Measurements from ENCODE around the gene MAD1L1.

The MAD1L1 gene

DNA sequence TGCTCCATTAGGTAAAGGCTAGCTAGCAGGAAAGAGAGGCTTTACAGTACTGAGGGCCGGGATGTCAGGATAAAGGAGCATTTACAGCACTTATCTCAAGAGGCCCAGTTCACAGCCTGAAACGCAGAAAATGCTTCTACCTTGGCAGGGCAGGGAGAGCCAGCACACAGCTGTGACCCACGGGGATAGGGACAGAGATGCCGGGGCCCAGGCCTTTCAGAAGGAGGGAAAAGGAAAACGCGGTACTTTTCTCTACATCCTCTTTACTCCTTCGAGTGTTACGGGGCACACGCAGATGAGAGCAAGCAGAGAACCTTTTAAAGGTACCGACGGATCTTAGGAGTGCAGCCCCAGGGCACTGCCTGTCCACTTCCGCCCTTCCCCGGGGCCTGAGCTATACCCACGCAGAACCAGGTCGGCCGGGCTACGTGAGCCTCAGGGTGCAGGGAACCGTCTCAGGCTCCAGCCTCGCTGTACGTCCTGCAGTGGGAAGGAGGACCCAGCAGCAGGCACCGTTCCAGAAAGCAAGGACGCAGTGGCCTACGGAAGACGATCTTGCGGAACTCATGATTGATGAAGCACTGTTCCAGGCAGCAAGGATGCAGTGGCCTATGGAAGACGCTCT is 330.4 kb downstream of the MAD1L1 start:
- H3K4me3 ChIP-seq (ENCODE audit: low read length in 2 of 2) = no peak overlapping the region
- no peak overlapping the region for H3K9ac ChIP-seq (ENCODE audit: low read length in 2 of 2)
- H3K36me3 ChIP-seq (ENCODE audit: control insufficient read depth in 2 of 2, insufficient read depth in 2 of 2, low read length in 2 of 2) = peaks cover 0 to 4% of the 10 kb centered on the region in 2 donors
- H3K4me1 ChIP-seq (ENCODE audit: control insufficient read depth, insufficient read depth, low read length) = no peaks in the 10 kb centered on the region
- H3K9me3 ChIP-seq (ENCODE audit: control insufficient read depth in 2 of 2, low read length in 2 of 2) = no peaks in the 10 kb centered on the region
- no peak overlapping the region for H3K27ac ChIP-seq (ENCODE audit: low read length)
- H3K27me3 ChIP-seq (ENCODE audit: control insufficient read depth in 1 of 2, insufficient read depth in 2 of 2, low read length in 2 of 2) = no peaks in the 10 kb centered on the region

DNA sequence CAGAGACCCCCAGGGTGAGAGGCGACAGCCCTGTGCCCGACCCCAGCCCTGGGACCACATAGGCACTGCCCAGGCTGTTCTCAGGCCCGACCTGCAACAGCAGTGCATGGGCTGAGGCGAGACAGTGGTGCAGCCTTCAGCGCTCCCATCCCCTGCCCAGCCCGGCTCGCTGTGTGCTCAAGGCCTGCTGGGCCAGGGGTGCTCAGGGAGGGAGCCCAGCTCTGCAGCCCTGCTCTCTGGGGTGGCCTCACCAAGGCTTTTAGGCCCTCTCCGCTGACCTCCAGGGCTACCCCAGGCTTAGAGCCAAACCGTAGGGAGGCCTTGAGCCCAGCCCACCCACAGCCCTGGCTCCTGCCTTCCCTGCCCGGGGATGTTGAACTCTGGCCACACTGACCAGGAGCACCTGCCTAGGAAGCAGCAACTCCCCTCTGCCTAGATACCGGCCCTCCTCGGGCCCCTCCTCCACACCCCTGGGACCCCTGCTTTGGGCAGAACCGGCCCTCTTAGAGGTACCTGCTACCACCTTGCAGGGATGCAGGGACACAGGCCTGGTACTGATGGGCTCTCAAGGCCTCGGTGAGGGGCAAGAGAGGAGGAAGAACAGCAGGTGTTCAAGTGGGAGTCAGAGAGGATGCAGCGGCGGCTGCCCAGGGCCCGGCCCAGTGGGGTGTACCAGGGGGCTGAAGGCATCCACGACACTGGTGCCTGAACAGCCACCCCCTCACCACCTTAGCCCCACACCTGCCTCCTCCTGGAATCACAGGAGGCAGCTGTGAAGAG is 331.1 kb downstream of the MAD1L1 start:
- Histone ChIP-seq H3K4me3 (ENCODE audit: low read length in 2 of 2) (no peak overlapping the region), H3K9me3 (ENCODE audit: control insufficient read depth in 2 of 2, low read length in 2 of 2) (no peaks in the 10 kb centered on the region), H3K27ac (ENCODE audit: low read length) (no peak overlapping the region), H3K4me1 (ENCODE audit: control insufficient read depth, insufficient read depth, low read length) (no peaks in the 10 kb centered on the region), H3K9ac (ENCODE audit: low read length in 2 of 2) (no peak overlapping the region), H3K36me3 (ENCODE audit: control insufficient read depth in 2 of 2, insufficient read depth in 2 of 2, low read length in 2 of 2) (peaks cover 0 to 4% of the 10 kb centered on the region in 2 donors), H3K27me3 (ENCODE audit: control insufficient read depth in 1 of 2, insufficient read depth in 2 of 2, low read length in 2 of 2) (no peaks in the 10 kb centered on the region)

DNA sequence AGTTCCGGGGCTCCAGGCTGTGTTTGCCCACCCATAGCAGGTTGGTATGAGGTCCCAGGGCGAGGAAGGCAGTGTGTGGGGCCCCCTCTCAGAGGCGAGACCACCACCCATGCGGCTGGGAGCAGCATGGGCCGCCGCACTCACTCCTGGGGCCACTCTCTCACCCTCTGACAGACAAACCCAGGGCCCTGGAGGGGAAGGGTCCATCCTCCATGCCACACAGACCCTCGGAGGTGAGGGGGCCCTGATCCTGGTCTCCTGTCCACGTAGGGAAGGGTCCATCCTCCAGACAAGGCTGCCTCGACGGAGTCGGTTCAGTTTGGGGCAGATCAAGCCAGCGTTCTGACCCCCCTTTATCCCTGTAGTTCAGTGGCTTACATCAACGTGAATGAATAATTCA is 331.9 kb downstream of the MAD1L1 start:
- H3K4me1 ChIP-seq (ENCODE audit: control insufficient read depth, insufficient read depth, low read length) = no peaks in the 10 kb centered on the region
- no peak overlapping the region for H3K27ac ChIP-seq (ENCODE audit: low read length)
- H3K27me3 ChIP-seq (ENCODE audit: control insufficient read depth in 1 of 2, insufficient read depth in 2 of 2, low read length in 2 of 2) = no peaks in the 10 kb centered on the region
- H3K4me3 ChIP-seq (ENCODE audit: low read length in 2 of 2) = no peak overlapping the region
- H3K9ac ChIP-seq (ENCODE audit: low read length in 2 of 2) = no peak overlapping the region
- no peaks in the 10 kb centered on the region for H3K9me3 ChIP-seq (ENCODE audit: control insufficient read depth in 2 of 2, low read length in 2 of 2)
- H3K36me3 ChIP-seq (ENCODE audit: control insufficient read depth in 2 of 2, insufficient read depth in 2 of 2, low read length in 2 of 2) = peaks cover 0 to 4% of the 10 kb centered on the region in 2 donors

DNA sequence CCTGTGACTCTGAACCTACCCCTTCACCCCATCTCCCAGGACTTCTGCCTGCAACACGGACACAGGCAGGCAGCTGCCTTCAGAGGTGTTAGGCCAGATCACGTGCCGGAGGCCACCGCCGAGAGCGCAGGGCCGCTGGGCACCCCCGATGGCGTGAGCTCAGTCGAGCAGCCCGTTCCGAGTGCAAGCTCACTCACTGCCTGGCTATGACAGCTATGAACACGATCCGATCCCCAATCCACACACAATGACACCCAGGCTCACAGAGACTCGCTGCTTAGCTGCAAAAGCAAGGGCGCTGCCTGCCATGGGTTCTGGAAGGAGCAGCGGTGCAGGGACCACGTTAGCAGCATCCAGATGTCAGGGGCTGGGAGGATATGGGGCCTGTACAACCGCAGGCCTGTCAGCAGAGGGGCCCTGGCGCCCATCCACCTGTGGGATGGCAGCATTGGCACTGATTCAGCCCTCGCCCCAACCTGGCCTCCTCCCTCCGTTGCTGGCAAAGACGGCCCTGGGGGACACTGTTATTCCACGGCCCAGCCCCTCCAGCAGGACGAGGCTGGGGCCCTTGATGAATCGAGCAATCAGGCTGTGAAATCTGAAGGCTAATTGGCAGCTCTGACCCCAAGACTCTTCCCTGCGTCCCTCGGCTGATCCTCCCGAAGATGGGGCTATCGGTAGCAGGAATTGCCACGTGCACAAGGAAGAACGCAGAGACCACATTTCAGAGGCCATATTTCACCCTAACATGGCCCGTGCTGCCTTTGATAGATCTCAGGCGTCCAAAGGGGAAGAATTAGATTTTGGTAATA is 332.6 kb downstream of the MAD1L1 start:
- H3K4me3 ChIP-seq (ENCODE audit: low read length in 2 of 2) = no peak overlapping the region

DNA sequence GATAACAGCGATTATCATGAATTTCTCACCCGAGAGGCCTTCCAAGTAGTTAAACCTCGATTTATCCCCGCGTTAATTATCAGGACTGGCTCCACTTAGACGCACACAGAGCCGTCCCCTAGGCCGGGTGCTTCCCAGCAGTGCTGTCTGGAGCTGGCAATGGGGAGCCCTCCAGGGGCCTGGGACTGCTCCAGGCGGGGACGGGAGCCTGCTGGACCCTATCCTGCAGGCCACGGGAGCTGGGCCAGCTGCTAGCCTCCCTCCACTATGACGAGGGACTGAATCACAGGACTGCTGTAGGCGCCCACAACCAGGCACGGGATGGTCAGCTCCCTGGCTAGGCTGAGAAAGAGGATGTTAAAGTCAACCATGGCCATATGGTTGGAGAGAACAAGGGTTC is 333.5 kb downstream of the MAD1L1 start:
- no peak overlapping the region for H3K9ac ChIP-seq (ENCODE audit: low read length in 2 of 2)
- H3K27me3 ChIP-seq (ENCODE audit: control insufficient read depth in 1 of 2, insufficient read depth in 2 of 2, low read length in 2 of 2) = no peaks in the 10 kb centered on the region
- no peak overlapping the region for H3K27ac ChIP-seq (ENCODE audit: low read length)
- no peak overlapping the region for H3K4me3 ChIP-seq (ENCODE audit: low read length in 2 of 2)
- no peaks in the 10 kb centered on the region for H3K9me3 ChIP-seq (ENCODE audit: control insufficient read depth in 2 of 2, low read length in 2 of 2)
- H3K4me1 ChIP-seq (ENCODE audit: control insufficient read depth, insufficient read depth, low read length) = no peaks in the 10 kb centered on the region
- H3K36me3 ChIP-seq (ENCODE audit: control insufficient read depth in 2 of 2, insufficient read depth in 2 of 2, low read length in 2 of 2) = peaks cover 0 to 4% of the 10 kb centered on the region in 2 donors

More for the DNA sequence above, 332.6 kb downstream of the MAD1L1 start:
- H3K9ac ChIP-seq (ENCODE audit: low read length in 2 of 2) = no peak overlapping the region
- H3K27me3 ChIP-seq (ENCODE audit: control insufficient read depth in 1 of 2, insufficient read depth in 2 of 2, low read length in 2 of 2) = no peaks in the 10 kb centered on the region
- H3K9me3 ChIP-seq (ENCODE audit: control insufficient read depth in 2 of 2, low read length in 2 of 2) = no peaks in the 10 kb centered on the region
- peaks cover 0 to 4% of the 10 kb centered on the region in 2 donors for H3K36me3 ChIP-seq (ENCODE audit: control insufficient read depth in 2 of 2, insufficient read depth in 2 of 2, low read length in 2 of 2)
- H3K27ac ChIP-seq (ENCODE audit: low read length) = no peak overlapping the region
- no peaks in the 10 kb centered on the region for H3K4me1 ChIP-seq (ENCODE audit: control insufficient read depth, insufficient read depth, low read length)

DNA sequence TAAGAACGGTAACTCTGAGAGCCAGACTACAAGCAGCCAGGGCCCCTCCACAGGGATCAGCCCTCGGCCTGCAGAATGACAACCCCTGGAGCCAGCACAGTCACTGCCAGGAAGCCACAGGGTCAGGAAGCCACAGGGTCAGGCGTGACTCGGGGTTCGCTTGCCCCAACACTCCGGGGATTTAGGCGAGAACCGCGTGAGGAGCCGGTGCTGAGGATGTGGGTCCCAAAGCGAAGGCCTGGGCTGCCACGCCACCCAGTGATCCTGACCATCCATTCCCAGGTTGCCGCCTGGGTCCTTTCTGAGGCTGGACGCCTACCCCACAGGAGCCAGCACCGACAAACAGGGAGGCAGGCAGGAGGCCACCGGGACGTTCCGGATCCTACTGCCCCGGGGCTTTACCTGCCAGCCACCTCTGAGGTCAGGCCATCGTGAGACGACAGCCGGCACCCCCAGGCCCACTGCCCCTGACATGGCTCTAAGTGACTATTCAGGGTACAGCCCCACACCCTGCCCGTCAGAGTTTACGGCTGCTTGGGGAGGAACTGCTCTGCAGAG is 334.0 kb downstream of the MAD1L1 start:
- Histone ChIP-seq H3K4me1 (ENCODE audit: control insufficient read depth, insufficient read depth, low read length) (no peaks in the 10 kb centered on the region), H3K36me3 (ENCODE audit: control insufficient read depth in 2 of 2, insufficient read depth in 2 of 2, low read length in 2 of 2) (peaks cover 0 to 4% of the 10 kb centered on the region in 2 donors), H3K9me3 (ENCODE audit: control insufficient read depth in 2 of 2, low read length in 2 of 2) (no peaks in the 10 kb centered on the region), H3K9ac (ENCODE audit: low read length in 2 of 2) (no peak overlapping the region), H3K27ac (ENCODE audit: low read length) (no peak overlapping the region), H3K27me3 (ENCODE audit: control insufficient read depth in 1 of 2, insufficient read depth in 2 of 2, low read length in 2 of 2) (no peaks in the 10 kb centered on the region), H3K4me3 (ENCODE audit: low read length in 2 of 2) (no peak overlapping the region)

DNA sequence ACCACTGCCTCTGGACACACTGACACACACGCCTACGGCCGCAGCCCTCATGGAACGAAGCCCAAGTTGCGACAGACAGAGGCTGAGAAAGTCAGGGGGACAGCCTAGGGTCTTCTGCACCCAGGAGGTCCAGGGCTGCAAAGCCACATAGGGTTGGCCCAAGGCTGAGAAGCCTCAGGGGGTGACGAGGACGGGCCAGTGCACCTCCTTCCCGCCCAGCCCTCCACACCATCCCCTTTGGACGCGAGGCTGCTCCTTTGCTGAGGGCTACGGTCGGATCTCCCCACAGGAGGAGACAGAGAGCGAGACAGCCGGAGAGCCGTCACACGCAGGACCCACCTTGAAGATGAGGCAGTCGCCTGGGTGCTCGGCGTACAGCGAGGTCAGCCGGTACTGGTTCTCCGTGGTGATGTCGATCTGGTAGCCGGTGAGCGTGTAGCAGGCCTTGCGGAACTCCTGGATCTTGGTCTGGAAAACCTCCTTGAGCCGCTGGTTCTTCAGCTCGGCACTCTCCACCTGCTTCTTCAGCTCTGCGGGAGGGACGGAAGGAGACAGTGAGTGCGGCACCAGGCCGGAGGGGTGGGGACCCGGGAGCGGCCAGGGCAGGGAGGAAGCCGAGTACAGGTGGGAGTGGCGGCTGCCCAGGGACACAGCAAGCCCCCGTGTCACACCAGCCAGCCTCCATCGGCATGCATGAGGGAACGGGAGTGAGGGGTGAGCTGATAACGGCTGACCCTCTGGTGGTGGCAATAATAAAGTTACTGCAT is 334.7 kb downstream of the MAD1L1 start:
- Histone ChIP-seq H3K4me1 (ENCODE audit: control insufficient read depth, insufficient read depth, low read length) (no peaks in the 10 kb centered on the region), H3K27me3 (ENCODE audit: control insufficient read depth in 1 of 2, insufficient read depth in 2 of 2, low read length in 2 of 2) (no peaks in the 10 kb centered on the region), H3K27ac (ENCODE audit: low read length) (no peak overlapping the region), H3K36me3 (ENCODE audit: control insufficient read depth in 2 of 2, insufficient read depth in 2 of 2, low read length in 2 of 2) (peaks cover 0 to 4% of the 10 kb centered on the region in 2 donors), H3K9me3 (ENCODE audit: control insufficient read depth in 2 of 2, low read length in 2 of 2) (no peaks in the 10 kb centered on the region), H3K9ac (ENCODE audit: low read length in 2 of 2) (no peak overlapping the region), H3K4me3 (ENCODE audit: low read length in 2 of 2) (no peak overlapping the region)

DNA sequence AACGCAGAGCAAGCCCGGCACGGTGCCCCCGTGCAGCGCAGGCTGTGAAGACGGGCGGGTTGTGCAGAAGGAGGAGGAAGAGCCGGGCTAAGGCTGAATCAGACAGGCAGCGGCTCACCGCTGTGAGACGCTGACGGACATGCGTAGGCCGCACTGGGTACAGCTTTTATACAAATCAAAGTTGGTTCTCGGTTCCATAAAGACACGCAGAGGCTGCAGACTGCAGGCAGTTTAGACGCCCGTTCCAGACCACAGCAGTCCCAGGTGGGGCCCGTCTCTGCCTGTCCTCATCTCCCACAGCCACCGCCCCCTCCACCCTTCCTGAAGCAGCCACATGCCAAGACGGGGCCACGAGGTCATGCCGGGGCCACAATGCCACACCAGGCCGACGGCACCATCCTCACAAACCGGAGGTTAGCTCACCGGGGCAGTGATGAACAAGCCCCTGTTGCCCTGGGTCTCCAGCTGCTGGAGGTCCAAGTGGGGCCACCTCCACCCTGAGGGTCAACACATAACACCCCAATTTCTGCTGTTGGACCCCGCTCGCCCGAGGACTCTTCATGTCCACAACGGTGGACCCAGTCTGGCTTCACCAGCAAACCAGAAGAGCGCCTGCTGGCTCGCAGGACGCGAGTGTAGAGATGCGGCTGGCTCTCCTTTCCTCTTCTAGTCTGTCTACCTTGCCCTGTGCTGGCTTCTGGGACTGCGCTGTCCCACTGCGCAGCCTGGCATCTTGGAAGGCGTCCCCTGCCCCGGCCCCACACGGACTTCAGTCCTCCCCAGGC is 335.5 kb downstream of the MAD1L1 start:
- Histone ChIP-seq H3K9me3 (ENCODE audit: control insufficient read depth in 2 of 2, low read length in 2 of 2) (no peaks in the 10 kb centered on the region), H3K27ac (ENCODE audit: low read length) (no peak overlapping the region), H3K27me3 (ENCODE audit: control insufficient read depth in 1 of 2, insufficient read depth in 2 of 2, low read length in 2 of 2) (no peaks in the 10 kb centered on the region), H3K4me3 (ENCODE audit: low read length in 2 of 2) (no peak overlapping the region), H3K4me1 (ENCODE audit: control insufficient read depth, insufficient read depth, low read length) (no peaks in the 10 kb centered on the region), H3K36me3 (ENCODE audit: control insufficient read depth in 2 of 2, insufficient read depth in 2 of 2, low read length in 2 of 2) (peaks cover 0 to 4% of the 10 kb centered on the region in 2 donors), H3K9ac (ENCODE audit: low read length in 2 of 2) (no peak overlapping the region)

DNA sequence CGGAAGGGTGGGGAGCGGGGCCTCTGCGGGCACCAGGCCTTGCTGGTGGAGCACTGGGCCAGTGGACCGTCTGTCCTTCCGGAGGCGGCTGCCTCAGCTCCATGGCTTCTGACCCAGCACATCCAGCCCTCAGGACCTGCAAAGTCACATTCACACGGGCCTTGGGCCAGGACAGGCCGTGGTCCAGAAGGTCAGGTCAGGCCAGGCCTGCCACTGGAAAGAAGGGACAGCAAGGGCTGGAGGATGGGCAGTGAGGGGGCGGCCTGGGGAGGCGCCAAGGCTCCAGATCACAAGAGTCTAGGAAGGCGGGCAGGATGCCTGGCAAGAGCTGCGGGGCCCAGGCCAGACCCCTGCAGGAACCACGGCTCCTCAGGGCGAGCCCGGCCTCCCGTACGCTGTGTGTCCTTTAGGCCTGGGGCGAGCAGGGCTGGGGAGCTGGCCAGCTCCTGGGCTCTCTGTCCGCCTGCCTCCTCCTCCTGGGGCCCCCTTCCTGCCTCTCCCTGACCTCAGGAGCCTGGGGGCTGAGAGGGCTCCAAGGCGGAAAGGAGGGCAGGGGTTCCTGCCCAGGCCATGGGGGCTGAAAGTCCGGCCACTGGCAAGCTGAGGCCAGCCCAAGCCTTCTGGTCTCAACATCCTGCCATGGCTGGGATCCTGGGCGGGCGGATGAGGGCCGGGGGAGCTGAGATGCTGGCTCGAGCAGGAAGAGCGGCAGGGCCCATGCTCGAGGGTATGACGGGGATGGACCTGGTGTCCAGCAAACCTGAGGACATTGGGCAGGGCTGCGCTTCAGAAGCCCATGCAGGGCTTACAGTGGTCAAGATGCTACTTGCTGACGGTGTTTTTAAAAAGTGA is 336.9 kb downstream of the MAD1L1 start:
- no peaks in the 10 kb centered on the region for H3K27me3 ChIP-seq (ENCODE audit: control insufficient read depth in 1 of 2, insufficient read depth in 2 of 2, low read length in 2 of 2)
- no peak overlapping the region for H3K4me3 ChIP-seq (ENCODE audit: low read length in 2 of 2)
- H3K27ac ChIP-seq (ENCODE audit: low read length) = no peak overlapping the region
- peaks cover 0 to 4% of the 10 kb centered on the region in 2 donors for H3K36me3 ChIP-seq (ENCODE audit: control insufficient read depth in 2 of 2, insufficient read depth in 2 of 2, low read length in 2 of 2)
- no peaks in the 10 kb centered on the region for H3K4me1 ChIP-seq (ENCODE audit: control insufficient read depth, insufficient read depth, low read length)
- no peak overlapping the region for H3K9ac ChIP-seq (ENCODE audit: low read length in 2 of 2)
- H3K9me3 ChIP-seq (ENCODE audit: control insufficient read depth in 2 of 2, low read length in 2 of 2) = no peaks in the 10 kb centered on the region
